OCI-LY3 (cell line): ENCODE measurements around the gene RBBP8.

ENCODE experiments used
- H2AFZ ChIP-seq: fragments of 200-600, 300-600 bp; shearing (Covaris generic); 2 replicates; pipeline ENCODE4 v1.6.0; 2014; ENCODE audit warnings: antibody characterized with exemption, low read depth, low read length
- H3K27ac ChIP-seq: fragments of 200-600, 300-600 bp; sonication (generic); 2 replicates; pipeline ENCODE4 v1.5.1; 2014; ENCODE audit warnings: mild to moderate bottlenecking, low read length, moderate library complexity, mixed read lengths
- H3K27me3 ChIP-seq: fragments of 200-600, 300-600 bp; sonication (generic); 2 replicates; pipeline ENCODE4 v1.6.1; 2014; ENCODE audit warnings: low read depth, low read length, mixed read lengths
- H3K36me3 ChIP-seq: fragments of 200-600, 300-600 bp; sonication (generic); replicated peaks from 2 replicates; pipeline ENCODE3; 2014; ENCODE audit warnings: low read depth, low read length, mixed read lengths
- H3K4me1 ChIP-seq: fragments of 300-600, 200-600 bp; sonication (generic); 2 replicates; pipeline ENCODE4 v1.6.1; 2014; ENCODE audit warnings: low read length, mixed read lengths
- H3K4me2 ChIP-seq: fragments of 200-600, 300-600 bp; sonication (generic); 2 replicates; pipeline ENCODE4 v1.6.1; 2014; ENCODE audit warnings: low read length, mixed read lengths
- H3K4me3 ChIP-seq: fragments of 300-600, 200-600 bp; sonication (generic); 2 replicates; pipeline ENCODE4 v1.5.1; 2014; ENCODE audit warnings: antibody characterized with exemption, mild to moderate bottlenecking, low read length, moderate library complexity
- H3K79me2 ChIP-seq: fragments of 300-600, 200-600 bp; shearing (Covaris generic); 2 replicates; pipeline ENCODE4 v1.6.1; 2014; ENCODE audit warnings: mild to moderate bottlenecking, low read length, mixed read lengths
- H3K9ac ChIP-seq: fragments of 300-600, 200-600 bp; shearing (Covaris generic); 2 replicates; pipeline ENCODE4 v1.6.0; 2014; ENCODE audit warnings: mild to moderate bottlenecking, low read length, moderate library complexity
- H3K9me3 ChIP-seq: fragments of 200-600, 300-600 bp; shearing (Covaris generic); 2 replicates; pipeline ENCODE4 v1.6.1; 2014; ENCODE audit warnings: low read length, mixed read lengths; ENCODE audit not compliant: insufficient read depth
- H4K20me1 ChIP-seq: fragments of 200-600, 300-600 bp; sonication (generic); 2 replicates; pipeline ENCODE4 v1.6.1; 2016; ENCODE audit warnings: low read length, mixed read lengths; ENCODE audit not compliant: insufficient read depth
- CTCF ChIP-seq: fragments of 200-600, 300-600 bp; sonication (generic); IDR thresholded peaks from 2 replicates; pipeline ENCODE4 v1.5.1; 2014; ENCODE audit warnings: antibody characterized with exemption, low read length, low read depth
- EZH2phosphoT487 ChIP-seq: fragments of 200-600 bp; shearing (Covaris generic); IDR thresholded peaks from 2 replicates; pipeline ENCODE4 v1.6.1; 2018; ENCODE audit warnings: antibody characterized with exemption, mixed run types, low read depth

RBBP8 gene

GRCh38 chr18:23042133-23042532 is 109.0 kb downstream of the RBBP8 start:
- Histone ChIP-seq H3K27me3 (peaks cover 6% of the 10 kb centered on the region; the same call in 1 of the 2 replicates), H3K27ac (no peak overlapping the region), H3K4me2 (no peak overlapping the region), H3K4me1 (no peaks in the 10 kb centered on the region), H3K9ac (no peak overlapping the region), H3K9me3 (no peaks in the 10 kb centered on the region), H4K20me1 (no peaks in the 10 kb centered on the region), H2AFZ (no peak overlapping the region), H3K79me2 (no peaks in the 10 kb centered on the region), H3K36me3 (no peaks in the 10 kb centered on the region), H3K4me3 (no peak overlapping the region)
- TF ChIP-seq CTCF (no peak), EZH2phosphoT487 (no peak)

- Histone ChIP-seq H3K36me3 (no peaks in the 10 kb centered on the region), H3K4me1 (no peaks in the 10 kb centered on the region), H2AFZ (no peak overlapping the region)
Measured at GRCh38 chr18:23043803-23044376, 110.8 kb downstream of the RBBP8 start.

GRCh38 chr18:23049698-23050373 is 116.7 kb downstream of the RBBP8 start:
- Histone ChIP-seq H3K4me2 (no peak overlapping the region), H3K4me3 (no peak overlapping the region), H3K9ac (no peak overlapping the region), H3K79me2 (no peaks in the 10 kb centered on the region), H4K20me1 (no peaks in the 10 kb centered on the region), H2AFZ (no peak overlapping the region), H3K27me3 (peaks cover 11% of the 10 kb centered on the region), H3K4me1 (no peaks in the 10 kb centered on the region), H3K36me3 (no peaks in the 10 kb centered on the region), H3K9me3 (no peaks in the 10 kb centered on the region), H3K27ac (no peak overlapping the region)
- TF ChIP-seq EZH2phosphoT487 (no peak), CTCF (no peak)

More at GRCh38 chr18:23043803-23044376, 110.8 kb downstream of the RBBP8 start:
- Histone ChIP-seq H3K4me3 (no peak overlapping the region), H3K4me2 (no peak overlapping the region), H3K9me3 (no peaks in the 10 kb centered on the region), H4K20me1 (no peaks in the 10 kb centered on the region), H3K27me3 (peaks cover 6% of the 10 kb centered on the region; the same call in 1 of the 2 replicates), H3K9ac (no peak overlapping the region), H3K27ac (no peak overlapping the region), H3K79me2 (no peaks in the 10 kb centered on the region)
- TF ChIP-seq CTCF (no peak), EZH2phosphoT487 (no peak)

GRCh38 chr18:23053776-23054457 is 120.8 kb downstream of the RBBP8 start:
- Histone ChIP-seq H3K27ac (no peak overlapping the region), H3K9me3 (no peaks in the 10 kb centered on the region), H3K4me1 (no peaks in the 10 kb centered on the region), H3K27me3 (peaks cover 11% of the 10 kb centered on the region), H3K79me2 (no peaks in the 10 kb centered on the region), H4K20me1 (no peaks in the 10 kb centered on the region), H3K9ac (no peak overlapping the region), H3K4me2 (no peak overlapping the region), H2AFZ (no peak overlapping the region), H3K36me3 (no peaks in the 10 kb centered on the region), H3K4me3 (no peak overlapping the region)
- TF ChIP-seq EZH2phosphoT487: no peak
- no peak for TF ChIP-seq CTCF
